AG09309 (cell line): ENCODE data around the gene DEF6.

Experiments
- DNase-seq: peaks from one replicate; pipeline ENCODE4 v3.0.0-alpha.2; 2010; ENCODE audit warnings: low read depth
- H3K4me3 ChIP-seq: 2 replicates; pipeline ENCODE4 v1.5.1; 2011; ENCODE audit warnings: mild to moderate bottlenecking, low read depth, low read length, moderate library complexity; ENCODE audit not compliant: control insufficient read depth
- CTCF ChIP-seq: IDR thresholded peaks from 2 replicates; pipeline ENCODE4 v1.5.1; 2011; ENCODE audit warnings: mild to moderate bottlenecking, low read depth, low read length, inconsistent platforms; ENCODE audit not compliant: insufficient read depth, control insufficient read depth; ENCODE audit errors: missing control alignments

DEF6 gene

GRCh38 chr6:35288834-35289233 lies 8.8 kb upstream of the DEF6 start:
- DNase-seq, result no peak
- TF ChIP-seq CTCF, result no peak
- no peak overlapping the region for H3K4me3 ChIP-seq

GRCh38 chr6:35291491-35291890 lies 6.1 kb upstream of the DEF6 start:
- H3K4me3 ChIP-seq, result no peak overlapping the region
- DNase-seq, result no peak
- no peak for TF ChIP-seq CTCF

GRCh38 chr6:35292494-35292893 lies 5.1 kb upstream of the DEF6 start:
- no peak overlapping the region for H3K4me3 ChIP-seq
- no peak for TF ChIP-seq CTCF
- DNase-seq, result no peak

- no peak overlapping the region for H3K4me3 ChIP-seq
- no peak for TF ChIP-seq CTCF
- no peak for DNase-seq
These were observed 3.9 kb upstream of the DEF6 start for GRCh38 chr6:35293681-35294080.

GRCh38 chr6:35294308-35294945 lies 3.2 kb upstream of the DEF6 start:
- H3K4me3 ChIP-seq, result no peak overlapping the region
- DNase-seq, result no peak
- peak; percentile 76 for TF ChIP-seq CTCF

- DNase-seq, result no peak
- TF ChIP-seq CTCF, result no peak
- H3K4me3 ChIP-seq, result no peak overlapping the region
These were observed 2.6 kb upstream of the DEF6 start for GRCh38 chr6:35295036-35295435.

GRCh38 chr6:35295521-35296315 lies 1.9 kb upstream of the DEF6 start:
- H3K4me3 ChIP-seq, result no peak overlapping the region
- TF ChIP-seq CTCF, result no peak
- no peak for DNase-seq
